ENCODE measurements around the gene EXD3. TPM values are rescaled to one million over a fixed set of nuclear protein-coding genes. Genes with fewer than 3 reads are reported as not detected.

The EXD3 gene
- total and polyA plus RNA-seq, 9 of the 15 experiments (the other 6 are each of a cell fraction or from before 2014, with no cell fraction given): 0.29 to 12.5 (median 3.9) TPM

DNA sequence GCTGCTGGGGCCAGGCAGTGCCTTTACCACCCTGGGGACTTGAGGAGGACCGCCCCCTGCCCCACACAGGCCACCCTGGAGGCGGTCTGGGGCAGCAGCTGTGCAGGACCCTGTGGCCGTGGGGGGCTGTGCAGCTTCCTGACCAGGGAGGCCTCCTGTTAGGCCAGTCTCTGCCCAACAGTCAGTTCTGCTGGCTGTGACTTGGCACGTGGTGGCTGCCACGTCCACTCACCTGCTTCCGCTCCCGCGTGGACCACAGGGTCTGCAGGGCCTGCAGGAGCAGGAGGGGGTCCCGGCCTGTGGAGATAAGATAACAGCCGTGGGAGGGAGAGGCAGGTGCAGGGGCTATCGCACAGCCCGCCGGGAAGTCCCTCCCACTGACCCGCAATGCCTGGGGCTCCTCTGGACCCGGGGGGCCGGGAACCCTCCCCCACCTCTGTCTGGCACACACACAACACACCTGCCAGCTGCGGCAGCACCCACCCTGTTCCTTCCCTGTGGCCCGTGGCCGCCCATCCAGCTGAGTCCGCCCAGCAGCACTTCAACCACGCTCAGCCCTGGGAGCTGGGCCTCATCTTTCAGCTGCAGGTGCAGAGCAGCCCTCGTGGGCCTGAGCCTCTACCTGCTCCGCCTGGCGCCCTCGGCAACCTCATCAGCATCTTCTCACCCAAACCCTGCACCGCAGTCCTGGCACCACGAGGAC lies 39.7 kb downstream of the EXD3 start (continued):
- TF ChIP-seq, protein P1, sequence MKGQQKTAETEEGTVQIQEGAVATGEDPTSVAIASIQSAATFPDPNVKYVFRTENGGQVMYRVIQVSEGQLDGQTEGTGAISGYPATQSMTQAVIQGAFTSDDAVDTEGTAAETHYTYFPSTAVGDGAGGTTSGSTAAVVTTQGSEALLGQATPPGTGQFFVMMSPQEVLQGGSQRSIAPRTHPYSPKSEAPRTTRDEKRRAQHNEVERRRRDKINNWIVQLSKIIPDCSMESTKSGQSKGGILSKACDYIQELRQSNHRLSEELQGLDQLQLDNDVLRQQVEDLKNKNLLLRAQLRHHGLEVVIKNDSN (CRISPR knock-in tag; IDR thresholded peaks at IDR 0.05): peak; percentile 51
- no peak for TF ChIP-seq ZNF23 (CRISPR knock-in tag; IDR thresholded peaks at IDR 0.05)
- TF ChIP-seq SAFB (IDR thresholded peaks at IDR 0.05; ENCODE audit: borderline replicate concordance, low read depth, low read length): peak; percentile 65; the same call in 1 of the 2 replicates
- peak in 1 of 2 experiments; percentile 39; a peak in 1 of 4 replicates for TF ChIP-seq TEAD1 (CRISPR knock-in tag; IDR thresholded peaks at IDR 0.05)
- TF ChIP-seq TOE1 (IDR thresholded peaks at IDR 0.05; ENCODE audit: borderline replicate concordance): no peak
- TF ChIP-seq TOE1 (CRISPR knock-in tag; IDR thresholded peaks at IDR 0.05; ENCODE audit: borderline replicate concordance, low read depth): no peak
- TF ChIP-seq CTBP1 (IDR thresholded peaks at IDR 0.05; ENCODE audit: borderline replicate concordance): peak; percentile 16; the same call in 1 of the 2 replicates
- peak; percentile 24; the same call in 1 of the 2 replicates for TF ChIP-seq BHLHE40 (IDR thresholded peaks at IDR 0.05; ENCODE audit: low read length)
- no peak for TF ChIP-seq LEF1 (IDR thresholded peaks at IDR 0.05)
- TF ChIP-seq ZNF644 (tag; IDR thresholded peaks at IDR 0.05; ENCODE audit: low read depth): no peak
- no peak for TF ChIP-seq NONO (IDR thresholded peaks at IDR 0.05; ENCODE audit: low read depth in 2 of 2, low read length in 1 of 2)
- peak; percentile 37 to 68; a peak in 3 of 4 replicates for TF ChIP-seq TRIM24 (IDR thresholded peaks at IDR 0.05)
- no peak for TF ChIP-seq MAFG (tag; conservative IDR thresholded peaks at IDR 0.05)
- no peak for TF ChIP-seq XRCC3 (IDR thresholded peaks at IDR 0.05)
- no peak for TF ChIP-seq NFE2 (IDR thresholded peaks at IDR 0.05; ENCODE audit: low read depth)
- TF ChIP-seq, protein P2, sequence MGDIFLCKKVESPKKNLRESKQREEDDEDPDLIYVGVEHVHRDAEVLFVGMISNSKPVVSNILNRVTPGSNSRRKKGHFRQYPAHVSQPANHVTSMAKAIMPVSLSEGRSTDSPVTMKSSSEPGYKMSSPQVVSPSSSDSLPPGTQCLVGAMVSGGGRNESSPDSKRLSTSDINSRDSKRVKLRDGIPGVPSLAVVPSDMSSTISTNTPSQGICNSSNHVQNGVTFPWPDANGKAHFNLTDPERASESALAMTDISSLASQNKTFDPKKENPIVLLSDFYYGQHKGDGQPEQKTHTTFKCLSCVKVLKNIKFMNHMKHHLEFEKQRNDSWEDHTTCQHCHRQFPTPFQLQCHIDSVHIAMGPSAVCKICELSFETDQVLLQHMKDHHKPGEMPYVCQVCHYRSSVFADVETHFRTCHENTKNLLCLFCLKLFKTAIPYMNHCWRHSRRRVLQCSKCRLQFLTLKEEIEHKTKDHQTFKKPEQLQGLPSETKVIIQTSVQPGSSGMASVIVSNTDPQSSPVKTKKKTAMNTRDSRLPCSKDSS (IDR thresholded peaks at IDR 0.05; ENCODE audit: low read depth, partially characterized antibody): no peak
- TF ChIP-seq, protein P3, sequence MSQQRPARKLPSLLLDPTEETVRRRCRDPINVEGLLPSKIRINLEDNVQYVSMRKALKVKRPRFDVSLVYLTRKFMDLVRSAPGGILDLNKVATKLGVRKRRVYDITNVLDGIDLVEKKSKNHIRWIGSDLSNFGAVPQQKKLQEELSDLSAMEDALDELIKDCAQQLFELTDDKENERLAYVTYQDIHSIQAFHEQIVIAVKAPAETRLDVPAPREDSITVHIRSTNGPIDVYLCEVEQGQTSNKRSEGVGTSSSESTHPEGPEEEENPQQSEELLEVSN (IDR thresholded peaks at IDR 0.05; ENCODE audit: borderline replicate concordance in 1 of 2, extremely low read depth in 1 of 2, insufficient read depth in 1 of 2, insufficient read length in 1 of 2, low read depth in 1 of 2, low read length in 1 of 2, poor library complexity in 1 of 2, severe bottlenecking in 1 of 2): no peak
- TF ChIP-seq, protein P4, sequence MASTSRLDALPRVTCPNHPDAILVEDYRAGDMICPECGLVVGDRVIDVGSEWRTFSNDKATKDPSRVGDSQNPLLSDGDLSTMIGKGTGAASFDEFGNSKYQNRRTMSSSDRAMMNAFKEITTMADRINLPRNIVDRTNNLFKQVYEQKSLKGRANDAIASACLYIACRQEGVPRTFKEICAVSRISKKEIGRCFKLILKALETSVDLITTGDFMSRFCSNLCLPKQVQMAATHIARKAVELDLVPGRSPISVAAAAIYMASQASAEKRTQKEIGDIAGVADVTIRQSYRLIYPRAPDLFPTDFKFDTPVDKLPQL (IDR thresholded peaks at IDR 0.05; ENCODE audit: extremely low read depth, insufficient read length): no peak
- TF ChIP-seq ZNF785 (CRISPR knock-in tag; IDR thresholded peaks at IDR 0.05): no peak
- TF ChIP-seq, protein P5, sequence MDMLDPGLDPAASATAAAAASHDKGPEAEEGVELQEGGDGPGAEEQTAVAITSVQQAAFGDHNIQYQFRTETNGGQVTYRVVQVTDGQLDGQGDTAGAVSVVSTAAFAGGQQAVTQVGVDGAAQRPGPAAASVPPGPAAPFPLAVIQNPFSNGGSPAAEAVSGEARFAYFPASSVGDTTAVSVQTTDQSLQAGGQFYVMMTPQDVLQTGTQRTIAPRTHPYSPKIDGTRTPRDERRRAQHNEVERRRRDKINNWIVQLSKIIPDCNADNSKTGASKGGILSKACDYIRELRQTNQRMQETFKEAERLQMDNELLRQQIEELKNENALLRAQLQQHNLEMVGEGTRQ (CRISPR knock-in tag; IDR thresholded peaks at IDR 0.05): peak; percentile 46; the same call in 1 of the 2 replicates
- TF ChIP-seq YY1 (IDR thresholded peaks at IDR 0.05; ENCODE audit: borderline replicate concordance in 1 of 3, control insufficient read depth in 1 of 3, extremely low read depth in 1 of 3, insufficient read depth in 3 of 3, insufficient read length in 1 of 3, insufficient replicate concordance in 2 of 3, low read depth in 1 of 3, low read length in 2 of 3): no peak
